WTC11 (cell line): ENCODE data around the gene ZNF341. TPM values are rescaled to one million over a fixed set of nuclear protein-coding genes. Genes with fewer than 3 reads are reported as not detected.

Experiments used
- ATAC-seq: fragments of 200-7000 bp; cut with Tn5 transposase; 2 replicates; pipeline ENCODE4 v1.10.0; 2021; ENCODE audit warnings: mild to moderate bottlenecking, moderate library complexity
- CTCF ChIA-PET: fragments of 300-600 bp; sonication (Branson Sonifier 250); formaldehyde crosslinking; loops from one replicate; lab custom pipeline; 2021; ENCODE audit warnings: antibody characterized with exemption; lab: Charles Lee
- POLR2A ChIA-PET: fragments of 350-600 bp; sonication (Branson Sonifier 250); formaldehyde crosslinking; loops from one replicate; lab custom pipeline; 2021; ENCODE audit warnings: antibody characterized with exemption; lab: Charles Lee
- DNase-seq: peaks from one replicate; pipeline ENCODE4 v3.0.0; 2021; ENCODE audit warnings: low spot score
- H3K27ac Mint-ChIP-seq: 2 replicates; pipeline ENCODE4 v1.8.0; 2021; ENCODE audit warnings: mixed read lengths
- H3K27me3 Mint-ChIP-seq: 2 replicates; pipeline ENCODE4 v1.8.0; 2021; ENCODE audit warnings: low read depth, mild to moderate bottlenecking, moderate library complexity, mixed read lengths
- H3K36me3 Mint-ChIP-seq: 2 replicates; pipeline ENCODE4 v1.8.0; 2021; ENCODE audit warnings: mixed read lengths
- H3K4me1 Mint-ChIP-seq: 2 replicates; pipeline ENCODE4 v1.8.0; 2022; ENCODE audit warnings: mixed read lengths
- H3K4me3 Mint-ChIP-seq: 2 replicates; pipeline ENCODE4 v1.8.0; 2021; ENCODE audit warnings: mild to moderate bottlenecking, moderate library complexity, mixed read lengths
- H3K9me3 Mint-ChIP-seq: 2 replicates; pipeline ENCODE4 v1.8.0; 2021; ENCODE audit warnings: mixed read lengths
- AR ChIP-seq: fragments of 250-450 bp; sonication (Bioruptor Pico); IDR thresholded peaks from 2 replicates; pipeline ENCODE4 v1.9.0; 2021; ENCODE audit warnings: mild to moderate bottlenecking
- ARID4B ChIP-seq: sonication (generic); formaldehyde crosslinking; IDR thresholded peaks from 2 replicates; pipeline ENCODE4 v1.8.0; 2023; ENCODE audit warnings: missing genetic modification reagents, mild to moderate bottlenecking, borderline replicate concordance
- CREM ChIP-seq: sonication (generic); formaldehyde crosslinking; IDR thresholded peaks from 2 replicates; pipeline ENCODE4 v1.8.1; 2022; ENCODE audit warnings: mild to moderate bottlenecking, missing genetic modification reagents, moderate library complexity
- EMX1 ChIP-seq: fragments of 250-450 bp; sonication (Bioruptor Pico); IDR thresholded peaks from 2 replicates; pipeline ENCODE4 v1.8.0; 2021; ENCODE audit warnings: mild to moderate bottlenecking
- GRHL2 ChIP-seq: fragments of 250-450 bp; sonication (Bioruptor Pico); IDR thresholded peaks from 2 replicates; pipeline ENCODE4 v1.8.0; 2022; ENCODE audit warnings: mild to moderate bottlenecking, moderate library complexity; ENCODE audit not compliant: insufficient replicate concordance, severe bottlenecking
- MAX ChIP-seq: sonication (generic); formaldehyde crosslinking; IDR thresholded peaks from 2 replicates; pipeline ENCODE4 v1.8.0; 2022; ENCODE audit warnings: mild to moderate bottlenecking, missing genetic modification reagents
- RORB ChIP-seq: fragments of 250-450 bp; sonication (Bioruptor Pico); IDR thresholded peaks from 2 replicates; pipeline ENCODE4 v1.9.0; 2021; ENCODE audit warnings: mild to moderate bottlenecking
- SMAD4 ChIP-seq: sonication (generic); formaldehyde crosslinking; IDR thresholded peaks from 2 replicates; pipeline ENCODE4 v1.8.0; 2022; ENCODE audit warnings: mild to moderate bottlenecking, missing genetic modification reagents
- ZBTB21 ChIP-seq: sonication (generic); formaldehyde crosslinking; IDR thresholded peaks from 2 replicates; pipeline ENCODE4 v1.8.1; 2023; ENCODE audit warnings: mild to moderate bottlenecking, missing genetic modification reagents, borderline replicate concordance
- ZNF121 ChIP-seq: sonication (generic); formaldehyde crosslinking; IDR thresholded peaks from 2 replicates; pipeline ENCODE4 v1.8.0; 2023; ENCODE audit warnings: missing genetic modification reagents
- ZNF416 ChIP-seq: fragments of 250-450 bp; sonication (Bioruptor Pico); IDR thresholded peaks from 2 replicates; pipeline ENCODE4 v1.9.0; 2021; ENCODE audit warnings: mild to moderate bottlenecking, inconsistent platforms
- ZNF671 ChIP-seq: fragments of 250-450 bp; sonication (Bioruptor Pico); IDR thresholded peaks from 2 replicates; pipeline ENCODE4 v1.8.0; 2021; ENCODE audit warnings: mild to moderate bottlenecking
- total RNA-seq: library from RNA; stranded (reverse); gene quantifications from 3 replicates; pipeline ENCODE4 v1.2.3, GENCODE V29; 2021
- TF ChIP-seq, protein P1 (sequence below): fragments of 250-450 bp; sonication (Bioruptor Pico); IDR thresholded peaks from 2 replicates; pipeline ENCODE4 v1.8.0; 2021; ENCODE audit warnings: mild to moderate bottlenecking
- TF ChIP-seq, protein P2 (sequence below): sonication (generic); formaldehyde crosslinking; IDR thresholded peaks from 2 replicates; pipeline ENCODE4 v1.8.1; 2022; ENCODE audit warnings: low read depth, mild to moderate bottlenecking, moderate library complexity, missing genetic modification reagents, borderline replicate concordance
- TF ChIP-seq, protein P3 (sequence below): sonication (generic); formaldehyde crosslinking; conservative IDR thresholded peaks from 2 replicates; pipeline ENCODE4 v1.8.1; 2022; ENCODE audit warnings: mild to moderate bottlenecking, missing genetic modification reagents
- TF ChIP-seq, protein P4 (sequence below): fragments of 200-600 bp; IDR thresholded peaks from 2 replicates; pipeline ENCODE4 v1.8.0; 2022; ENCODE audit warnings: antibody characterized with exemption

The ZNF341 gene
- total RNA-seq, 1 experiment from 2014 or later: 9.6 TPM

DNA sequence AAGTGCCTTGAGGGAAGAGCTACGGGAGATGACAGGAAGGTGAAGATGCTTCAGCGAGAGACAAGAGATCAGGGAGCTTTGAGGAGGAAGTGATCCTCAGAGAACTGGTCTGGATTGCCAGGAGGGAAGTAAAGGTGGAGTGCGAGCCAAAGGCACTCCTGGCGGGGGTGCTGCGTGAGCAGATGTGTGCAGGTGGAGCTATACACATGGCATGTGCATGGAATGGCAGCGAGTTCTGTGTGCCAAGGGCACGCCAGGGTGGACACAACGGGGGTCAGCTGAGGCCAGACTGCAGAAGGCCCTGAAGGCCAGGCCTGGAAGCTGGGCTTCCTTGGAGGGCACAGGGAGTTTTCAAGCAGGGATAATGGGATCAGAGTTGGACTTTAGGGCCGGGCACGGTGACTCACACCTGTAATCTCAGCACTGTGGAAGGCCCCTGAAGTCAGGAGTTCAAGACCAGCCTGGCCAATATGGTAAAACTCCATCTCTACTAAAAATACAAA is 17.9 kb upstream of the ZNF341 start (continued):
- TF ChIP-seq SMAD4 (CRISPR knock-in tag) (no peak), ARID4B (CRISPR knock-in tag) (no peak), ZNF121 (CRISPR knock-in tag) (no peak), ZNF671 (CRISPR knock-in tag) (no peak), EMX1 (CRISPR knock-in tag) (no peak), CREM (CRISPR knock-in tag) (no peak), RORB (CRISPR knock-in tag) (no peak)
- TF ChIP-seq, protein P1, sequence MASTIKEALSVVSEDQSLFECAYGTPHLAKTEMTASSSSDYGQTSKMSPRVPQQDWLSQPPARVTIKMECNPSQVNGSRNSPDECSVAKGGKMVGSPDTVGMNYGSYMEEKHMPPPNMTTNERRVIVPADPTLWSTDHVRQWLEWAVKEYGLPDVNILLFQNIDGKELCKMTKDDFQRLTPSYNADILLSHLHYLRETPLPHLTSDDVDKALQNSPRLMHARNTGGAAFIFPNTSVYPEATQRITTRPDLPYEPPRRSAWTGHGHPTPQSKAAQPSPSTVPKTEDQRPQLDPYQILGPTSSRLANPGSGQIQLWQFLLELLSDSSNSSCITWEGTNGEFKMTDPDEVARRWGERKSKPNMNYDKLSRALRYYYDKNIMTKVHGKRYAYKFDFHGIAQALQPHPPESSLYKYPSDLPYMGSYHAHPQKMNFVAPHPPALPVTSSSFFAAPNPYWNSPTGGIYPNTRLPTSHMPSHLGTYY (CRISPR knock-in tag): no peak
- TF ChIP-seq, protein P2, sequence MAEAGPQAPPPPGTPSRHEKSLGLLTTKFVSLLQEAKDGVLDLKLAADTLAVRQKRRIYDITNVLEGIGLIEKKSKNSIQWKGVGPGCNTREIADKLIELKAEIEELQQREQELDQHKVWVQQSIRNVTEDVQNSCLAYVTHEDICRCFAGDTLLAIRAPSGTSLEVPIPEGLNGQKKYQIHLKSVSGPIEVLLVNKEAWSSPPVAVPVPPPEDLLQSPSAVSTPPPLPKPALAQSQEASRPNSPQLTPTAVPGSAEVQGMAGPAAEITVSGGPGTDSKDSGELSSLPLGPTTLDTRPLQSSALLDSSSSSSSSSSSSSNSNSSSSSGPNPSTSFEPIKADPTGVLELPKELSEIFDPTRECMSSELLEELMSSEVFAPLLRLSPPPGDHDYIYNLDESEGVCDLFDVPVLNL (CRISPR knock-in tag): no peak

GRCh38 chr20:33716498-33716897 is 15.3 kb upstream of the ZNF341 start:
- Mint-ChIP-seq H3K36me3 (peaks cover 2% of the 10 kb centered on the region; the same call in 1 of the 2 replicates), H3K27ac (peak overlapping the region; percentile 22; the same call in 1 of the 2 replicates)
- TF ChIP-seq MAX (CRISPR knock-in tag) (no peak), GRHL2 (no peak), ZNF416 (CRISPR knock-in tag) (no peak), AR (no peak), ZNF121 (CRISPR knock-in tag) (no peak), ZBTB21 (CRISPR knock-in tag) (no peak)
- TF ChIP-seq, protein P3, sequence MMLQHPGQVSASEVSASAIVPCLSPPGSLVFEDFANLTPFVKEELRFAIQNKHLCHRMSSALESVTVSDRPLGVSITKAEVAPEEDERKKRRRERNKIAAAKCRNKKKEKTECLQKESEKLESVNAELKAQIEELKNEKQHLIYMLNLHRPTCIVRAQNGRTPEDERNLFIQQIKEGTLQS: no peak
- TF ChIP-seq, protein P4, sequence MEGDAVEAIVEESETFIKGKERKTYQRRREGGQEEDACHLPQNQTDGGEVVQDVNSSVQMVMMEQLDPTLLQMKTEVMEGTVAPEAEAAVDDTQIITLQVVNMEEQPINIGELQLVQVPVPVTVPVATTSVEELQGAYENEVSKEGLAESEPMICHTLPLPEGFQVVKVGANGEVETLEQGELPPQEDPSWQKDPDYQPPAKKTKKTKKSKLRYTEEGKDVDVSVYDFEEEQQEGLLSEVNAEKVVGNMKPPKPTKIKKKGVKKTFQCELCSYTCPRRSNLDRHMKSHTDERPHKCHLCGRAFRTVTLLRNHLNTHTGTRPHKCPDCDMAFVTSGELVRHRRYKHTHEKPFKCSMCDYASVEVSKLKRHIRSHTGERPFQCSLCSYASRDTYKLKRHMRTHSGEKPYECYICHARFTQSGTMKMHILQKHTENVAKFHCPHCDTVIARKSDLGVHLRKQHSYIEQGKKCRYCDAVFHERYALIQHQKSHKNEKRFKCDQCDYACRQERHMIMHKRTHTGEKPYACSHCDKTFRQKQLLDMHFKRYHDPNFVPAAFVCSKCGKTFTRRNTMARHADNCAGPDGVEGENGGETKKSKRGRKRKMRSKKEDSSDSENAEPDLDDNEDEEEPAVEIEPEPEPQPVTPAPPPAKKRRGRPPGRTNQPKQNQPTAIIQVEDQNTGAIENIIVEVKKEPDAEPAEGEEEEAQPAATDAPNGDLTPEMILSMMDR: no peak
- TF ChIP-seq, all 79 proteins: peak for 0
- peaks cover 4% of the 10 kb centered on the region for H3K4me1 Mint-ChIP-seq
- H3K4me3 Mint-ChIP-seq: no peak overlapping the region
- DNase-seq: no peak
- no peak for ATAC-seq
- POLR2A ChIA-PET: no interaction called here
- H3K27me3 Mint-ChIP-seq: peaks cover 6% of the 10 kb centered on the region; the same call in 1 of the 2 replicates
- CTCF ChIA-PET: interaction anchor here (1.8 kb wide), 1 partner anchor 49 kb away, joined by 4 read pairs; no protein-coding TSS in a partner anchor
- H3K9me3 Mint-ChIP-seq: peaks cover 7% of the 10 kb centered on the region
